ENCODE data around the gene MRGPRX4. TPM values are rescaled to one million over a fixed set of nuclear protein-coding genes. Genes with fewer than 3 reads are reported as not detected.
"Not testable (repeated sequence)": the region's sequence is repeated elsewhere in the genome, so short reads cannot be mapped to it uniquely, and the experiment has no call there.

MRGPRX4 gene
- total RNA-seq, 1 experiment from 2014 or later: not detected

DNA sequence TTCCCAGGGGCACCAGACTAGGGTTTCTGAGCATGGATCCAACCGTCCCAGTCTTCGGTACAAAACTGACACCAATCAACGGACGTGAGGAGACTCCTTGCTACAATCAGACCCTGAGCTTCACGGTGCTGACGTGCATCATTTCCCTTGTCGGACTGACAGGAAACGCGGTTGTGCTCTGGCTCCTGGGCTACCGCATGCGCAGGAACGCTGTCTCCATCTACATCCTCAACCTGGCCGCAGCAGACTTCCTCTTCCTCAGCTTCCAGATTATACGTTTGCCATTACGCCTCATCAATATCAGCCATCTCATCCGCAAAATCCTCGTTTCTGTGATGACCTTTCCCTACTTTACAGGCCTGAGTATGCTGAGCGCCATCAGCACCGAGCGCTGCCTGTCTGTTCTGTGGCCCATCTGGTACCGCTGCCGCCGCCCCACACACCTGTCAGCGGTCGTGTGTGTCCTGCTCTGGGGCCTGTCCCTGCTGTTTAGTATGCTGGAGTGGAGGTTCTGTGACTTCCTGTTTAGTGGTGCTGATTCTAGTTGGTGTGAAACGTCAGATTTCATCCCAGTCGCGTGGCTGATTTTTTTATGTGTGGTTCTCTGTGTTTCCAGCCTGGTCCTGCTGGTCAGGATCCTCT, 709 bp downstream of the MRGPRX4 start:
- no peaks in the 10 kb centered on the region for H3K9me3 ChIP-seq
- ChIA-PET CTCF (no interaction called here), POLR2A (no interaction called here)
- no TSS peak for BruUV-seq (replicated peaks)
- no peak overlapping the region for H3K4me3 Mint-ChIP-seq (ENCODE audit: unreplicated experiment)
- H3K27me3 Mint-ChIP-seq (ENCODE audit: insufficient read depth, unreplicated experiment): peaks cover 21% of the 10 kb centered on the region
- peaks cover 2% of the 10 kb centered on the region for H3K9me3 Mint-ChIP-seq (ENCODE audit: unreplicated experiment)
- no peak overlapping the region for H3K4me3 ChIP-seq (ENCODE audit: low read depth, low read length)
- no peaks in the 10 kb centered on the region for H3K36me3 Mint-ChIP-seq (ENCODE audit: insufficient read depth, unreplicated experiment)
- H3K36me3 ChIP-seq (ENCODE audit: control insufficient read depth, insufficient read depth, low read length): no peaks in the 10 kb centered on the region
- peaks cover 3% of the 10 kb centered on the region for H3K27me3 ChIP-seq (replicated peaks; ENCODE audit: control insufficient read depth, insufficient read depth, low read length)
- TF ChIP-seq, protein P1, sequence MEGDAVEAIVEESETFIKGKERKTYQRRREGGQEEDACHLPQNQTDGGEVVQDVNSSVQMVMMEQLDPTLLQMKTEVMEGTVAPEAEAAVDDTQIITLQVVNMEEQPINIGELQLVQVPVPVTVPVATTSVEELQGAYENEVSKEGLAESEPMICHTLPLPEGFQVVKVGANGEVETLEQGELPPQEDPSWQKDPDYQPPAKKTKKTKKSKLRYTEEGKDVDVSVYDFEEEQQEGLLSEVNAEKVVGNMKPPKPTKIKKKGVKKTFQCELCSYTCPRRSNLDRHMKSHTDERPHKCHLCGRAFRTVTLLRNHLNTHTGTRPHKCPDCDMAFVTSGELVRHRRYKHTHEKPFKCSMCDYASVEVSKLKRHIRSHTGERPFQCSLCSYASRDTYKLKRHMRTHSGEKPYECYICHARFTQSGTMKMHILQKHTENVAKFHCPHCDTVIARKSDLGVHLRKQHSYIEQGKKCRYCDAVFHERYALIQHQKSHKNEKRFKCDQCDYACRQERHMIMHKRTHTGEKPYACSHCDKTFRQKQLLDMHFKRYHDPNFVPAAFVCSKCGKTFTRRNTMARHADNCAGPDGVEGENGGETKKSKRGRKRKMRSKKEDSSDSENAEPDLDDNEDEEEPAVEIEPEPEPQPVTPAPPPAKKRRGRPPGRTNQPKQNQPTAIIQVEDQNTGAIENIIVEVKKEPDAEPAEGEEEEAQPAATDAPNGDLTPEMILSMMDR (IDR thresholded peaks at IDR 0.05; ENCODE audit: insufficient read depth in 1 of 2, low read depth in 1 of 2, low read length in 1 of 2, severe bottlenecking in 1 of 2, unreplicated experiment in 1 of 2): no peak
- no peak overlapping the region for H3K27ac Mint-ChIP-seq (ENCODE audit: unreplicated experiment)
- H3K4me1 ChIP-seq: no peaks in the 10 kb centered on the region
- H3K4me1 Mint-ChIP-seq (ENCODE audit: low read depth, unreplicated experiment): no peaks in the 10 kb centered on the region
- DNase-seq: no peak
- intact Hi-C loops (cut with micrococcal nuclease; ENCODE audit: unreplicated experiment): no loop called here

GRCh38 chr11:18188796-18189195, 16.2 kb downstream of the MRGPRX4 start:
- H3K9me3 Mint-ChIP-seq (ENCODE audit: unreplicated experiment): no peaks in the 10 kb centered on the region
- Histone ChIP-seq H3K9me3 (no peaks in the 10 kb centered on the region), H3K36me3 (ENCODE audit: control insufficient read depth, insufficient read depth, low read length) (no peaks in the 10 kb centered on the region), H3K4me1 (no peaks in the 10 kb centered on the region), H3K4me3 (ENCODE audit: low read depth, low read length) (no peak overlapping the region), H3K27me3 (replicated peaks; ENCODE audit: control insufficient read depth, insufficient read depth, low read length) (no peaks in the 10 kb centered on the region; the same call in 1 of the 2 replicates)
- DNase-seq: no peak
- no peak overlapping the region for H3K27ac Mint-ChIP-seq (ENCODE audit: unreplicated experiment)
- H3K4me3 Mint-ChIP-seq (ENCODE audit: unreplicated experiment): no peak overlapping the region
- no TSS peak for BruUV-seq (replicated peaks)
- intact Hi-C loops (cut with micrococcal nuclease; ENCODE audit: unreplicated experiment): no loop called here
- H3K27me3 Mint-ChIP-seq (ENCODE audit: insufficient read depth, unreplicated experiment): peaks cover 19% of the 10 kb centered on the region
- ChIA-PET CTCF (no interaction called here), POLR2A (no interaction called here)
- H3K36me3 Mint-ChIP-seq (ENCODE audit: insufficient read depth, unreplicated experiment): no peaks in the 10 kb centered on the region
- H3K4me1 Mint-ChIP-seq (ENCODE audit: low read depth, unreplicated experiment): no peaks in the 10 kb centered on the region
- TF ChIP-seq, protein P1 (IDR thresholded peaks at IDR 0.05; ENCODE audit: insufficient read depth in 1 of 2, low read depth in 1 of 2, low read length in 1 of 2, severe bottlenecking in 1 of 2, unreplicated experiment in 1 of 2): no peak

GRCh38 chr11:18189476-18190245, 17.0 kb downstream of the MRGPRX4 start:
- H3K4me3 ChIP-seq (ENCODE audit: low read depth, low read length); H3K4me1 Mint-ChIP-seq (ENCODE audit: low read depth, unreplicated experiment); H3K4me3 Mint-ChIP-seq (ENCODE audit: unreplicated experiment); H3K9me3 Mint-ChIP-seq (ENCODE audit: unreplicated experiment); BruUV-seq (replicated peaks); H3K36me3 Mint-ChIP-seq (ENCODE audit: insufficient read depth, unreplicated experiment); POLR2A ChIA-PET; H3K36me3 ChIP-seq (ENCODE audit: control insufficient read depth, insufficient read depth, low read length); CTCF ChIA-PET; H3K27me3 ChIP-seq (replicated peaks; ENCODE audit: control insufficient read depth, insufficient read depth, low read length); intact Hi-C loops (cut with micrococcal nuclease; ENCODE audit: unreplicated experiment); H3K9me3 ChIP-seq; H3K27ac Mint-ChIP-seq (ENCODE audit: unreplicated experiment); H3K4me1 ChIP-seq; DNase-seq: not testable (repeated sequence)
- H3K27me3 Mint-ChIP-seq (ENCODE audit: insufficient read depth, unreplicated experiment): peaks cover 17% of the 10 kb centered on the region

Measured in Caco-2 (cell line).